Breast epithelium (tissue), 3 donors: Measurements from ENCODE around the gene ADAMTS17.

Experiments
- POLR2A ChIP-seq: fragments of 450-650 bp; IDR thresholded peaks from one replicate; pipeline ENCODE4 v1.6.1; 2016; ENCODE audit warnings: antibody characterized with exemption, mild to moderate bottlenecking, moderate library complexity
- POLR2AphosphoS5 ChIP-seq, 3 donors: sonication (generic); formaldehyde crosslinking; IDR thresholded peaks; one replicate each; pipeline ENCODE4 v1.6.1; 2017; ENCODE audit warnings: antibody characterized with exemption in 3 of 3
- TF ChIP-seq, protein P1 (sequence below), 3 donors: fragments of 450-650 bp; IDR thresholded peaks; one replicate each; pipeline ENCODE4 v1.5.1; 2016 to 2017; ENCODE audit warnings: antibody characterized with exemption in 3 of 3, mild to moderate bottlenecking in 3 of 3, moderate library complexity in 3 of 3

DNA sequence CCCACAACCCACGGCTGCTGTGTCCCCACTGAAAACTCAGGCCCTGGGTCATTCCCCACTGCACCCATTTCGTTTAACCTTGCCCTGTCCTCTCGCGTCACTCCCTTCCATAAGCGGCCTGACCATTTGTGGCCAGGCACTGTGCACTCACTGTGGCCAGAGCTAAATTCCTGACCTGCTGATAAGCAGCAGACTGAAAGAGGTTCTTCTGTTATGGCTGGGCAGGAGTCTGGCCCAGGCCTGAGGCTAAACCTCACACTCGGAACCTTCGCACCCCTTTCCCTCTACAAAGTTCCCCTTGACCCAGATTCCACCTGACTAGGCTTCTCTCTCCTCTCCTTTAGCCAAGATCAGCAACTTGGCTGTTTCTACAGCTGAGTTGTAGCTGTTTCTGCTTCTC is 62.3 kb downstream of the ADAMTS17 start:
- TF ChIP-seq, protein P1, sequence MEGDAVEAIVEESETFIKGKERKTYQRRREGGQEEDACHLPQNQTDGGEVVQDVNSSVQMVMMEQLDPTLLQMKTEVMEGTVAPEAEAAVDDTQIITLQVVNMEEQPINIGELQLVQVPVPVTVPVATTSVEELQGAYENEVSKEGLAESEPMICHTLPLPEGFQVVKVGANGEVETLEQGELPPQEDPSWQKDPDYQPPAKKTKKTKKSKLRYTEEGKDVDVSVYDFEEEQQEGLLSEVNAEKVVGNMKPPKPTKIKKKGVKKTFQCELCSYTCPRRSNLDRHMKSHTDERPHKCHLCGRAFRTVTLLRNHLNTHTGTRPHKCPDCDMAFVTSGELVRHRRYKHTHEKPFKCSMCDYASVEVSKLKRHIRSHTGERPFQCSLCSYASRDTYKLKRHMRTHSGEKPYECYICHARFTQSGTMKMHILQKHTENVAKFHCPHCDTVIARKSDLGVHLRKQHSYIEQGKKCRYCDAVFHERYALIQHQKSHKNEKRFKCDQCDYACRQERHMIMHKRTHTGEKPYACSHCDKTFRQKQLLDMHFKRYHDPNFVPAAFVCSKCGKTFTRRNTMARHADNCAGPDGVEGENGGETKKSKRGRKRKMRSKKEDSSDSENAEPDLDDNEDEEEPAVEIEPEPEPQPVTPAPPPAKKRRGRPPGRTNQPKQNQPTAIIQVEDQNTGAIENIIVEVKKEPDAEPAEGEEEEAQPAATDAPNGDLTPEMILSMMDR (IDR thresholded peaks at IDR 0.05), result no peak
- TF ChIP-seq POLR2AphosphoS5 (IDR thresholded peaks at IDR 0.05), result no peak
- TF ChIP-seq POLR2A, result no peak
